Liver (tissue), 3 donors: ENCODE data around the gene PLXND1.

ENCODE experiments used
- CTCF ChIP-seq: fragments of 150-350 bp; IDR thresholded peaks from 2 replicates; pipeline ENCODE4 v1.5.1; 2017; ENCODE audit warnings: improper control_type of control experiment, low read depth, low read length; ENCODE audit not compliant: missing input control
- FOXA1 ChIP-seq: IDR thresholded peaks from 2 replicates; pipeline ENCODE4 v1.6.1; 2016; ENCODE audit warnings: antibody characterized with exemption
- FOXA2 ChIP-seq: IDR thresholded peaks from 2 replicates; pipeline ENCODE4 v1.6.1; 2016; ENCODE audit warnings: antibody characterized with exemption
- GABPA ChIP-seq, 2 donors: IDR thresholded peaks in 1 of 2; conservative IDR thresholded peaks in 1 of 2; 2 replicates each; pipeline ENCODE4 v1.6.1; 2016; ENCODE audit warnings: antibody characterized with exemption in 2 of 2, mild to moderate bottlenecking in 1 of 2, moderate library complexity in 1 of 2
- MAX ChIP-seq: IDR thresholded peaks from 2 replicates; pipeline ENCODE4 v1.6.1; 2016; ENCODE audit warnings: antibody characterized with exemption
- RAD21 ChIP-seq, 2 donors: IDR thresholded peaks; 2 replicates each; pipeline ENCODE4 v1.6.1; 2016; ENCODE audit warnings: antibody characterized with exemption in 2 of 2, mild to moderate bottlenecking in 2 of 2
- REST ChIP-seq: IDR thresholded peaks from 2 replicates; pipeline ENCODE4 v1.6.1; 2016; ENCODE audit warnings: antibody characterized with exemption, mild to moderate bottlenecking
- RXRA ChIP-seq, 2 donors: IDR thresholded peaks; 2 replicates each; pipeline ENCODE4 v1.6.1; 2017 to 2018; ENCODE audit warnings: antibody characterized with exemption in 2 of 2, mild to moderate bottlenecking in 1 of 2
- YY1 ChIP-seq: IDR thresholded peaks from 2 replicates; pipeline ENCODE4 v1.6.1; 2016; ENCODE audit warnings: antibody characterized with exemption, mild to moderate bottlenecking
- ZBTB33 ChIP-seq: IDR thresholded peaks from 2 replicates; pipeline ENCODE4 v1.6.1; 2016; ENCODE audit warnings: antibody characterized with exemption
- donor health status: healthy.
- donor health status: healthy.

GRCh38 chr3:129573493-129573892, 33.0 kb downstream of the PLXND1 start:
- no peak for TF ChIP-seq FOXA2
- no peak for TF ChIP-seq CTCF
- no peak for TF ChIP-seq YY1
- no peak for TF ChIP-seq RXRA (IDR thresholded peaks at IDR 0.05)
- TF ChIP-seq ZBTB33, result no peak
- TF ChIP-seq FOXA1, result no peak
- no peak for TF ChIP-seq REST
- no peak for TF ChIP-seq GABPA (IDR thresholded peaks at IDR 0.05 in 1 of 2, conservative IDR thresholded peaks at IDR 0.05 in 1 of 2)
- no peak for TF ChIP-seq MAX
- TF ChIP-seq RAD21 (IDR thresholded peaks at IDR 0.05), result no peak
